ENCODE data around the gene KATNA1.

The KATNA1 gene

DNA sequence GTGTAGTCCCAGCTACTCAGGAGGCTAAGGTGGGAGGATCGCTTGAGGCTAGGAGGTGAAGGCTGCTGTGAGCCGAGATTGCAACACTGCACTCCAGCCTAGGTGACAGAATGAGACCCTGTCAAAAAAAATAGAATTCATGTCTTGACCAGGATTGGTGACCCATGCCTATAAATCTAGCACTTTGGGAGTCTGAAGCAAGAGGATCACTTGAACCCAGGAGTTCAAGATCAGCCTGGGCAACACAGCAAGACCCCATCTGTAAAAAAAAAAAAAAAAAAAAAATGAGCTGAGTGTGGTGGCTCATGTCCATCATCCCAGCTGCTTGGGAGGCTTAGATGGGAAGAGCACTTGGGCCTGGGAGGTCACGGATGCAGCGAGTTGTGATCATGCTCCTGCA, 48.0 kb downstream of the KATNA1 start:
- DNase-seq = no peak

- DNase-seq = no peak
Observed at GRCh38 chr6:149593408-149593807, 55.1 kb downstream of the KATNA1 start.

GRCh38 chr6:149592983-149593382, 55.5 kb downstream of the KATNA1 start:
- DNase-seq = no peak

DNA sequence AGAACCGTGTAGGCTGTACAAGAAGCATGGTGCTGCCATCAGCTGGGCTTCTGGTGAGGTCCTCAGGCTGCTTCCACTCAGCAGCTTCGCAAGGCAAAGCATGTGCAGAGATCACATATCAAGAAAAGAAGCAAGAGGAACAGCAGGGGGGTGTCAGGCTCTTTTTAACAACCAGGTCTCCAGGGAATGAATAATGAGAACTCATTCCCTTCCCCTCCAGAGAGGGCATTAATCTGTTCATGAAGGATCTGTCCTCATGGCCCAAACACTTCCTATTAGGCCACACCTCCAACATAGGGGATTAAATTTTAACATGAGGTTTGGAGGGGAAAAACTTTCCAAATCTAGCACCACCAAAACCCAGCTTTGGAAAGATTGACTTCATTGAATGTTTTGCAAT, 62.4 kb downstream of the KATNA1 start:
- no peak for DNase-seq

GRCh38 chr6:149581349-149581748, 67.2 kb downstream of the KATNA1 start:
- DNase-seq = no peak

DNA sequence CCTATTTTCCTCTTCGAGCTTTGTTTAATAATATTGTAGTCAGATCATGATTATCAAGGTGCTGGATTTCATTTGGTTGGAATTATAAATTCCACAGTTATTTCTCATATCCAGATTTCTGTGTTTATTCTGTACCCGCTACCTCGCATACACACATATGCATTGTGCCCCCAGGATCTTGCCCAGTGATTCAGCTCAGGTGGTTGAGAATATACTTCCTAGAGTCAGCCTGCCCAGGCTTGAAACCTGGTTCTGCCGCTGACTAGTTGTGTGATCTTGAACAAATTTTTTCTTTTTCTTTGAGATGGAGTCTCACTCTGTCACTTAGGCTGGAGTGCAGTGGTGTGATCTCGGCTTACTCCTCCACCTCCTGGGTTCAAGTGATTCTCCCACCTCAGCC, 67.6 kb downstream of the KATNA1 start:
- no peak for DNase-seq

GRCh38 chr6:149567945-149568585, 80.4 kb downstream of the KATNA1 start:
- no peak for DNase-seq

DNA sequence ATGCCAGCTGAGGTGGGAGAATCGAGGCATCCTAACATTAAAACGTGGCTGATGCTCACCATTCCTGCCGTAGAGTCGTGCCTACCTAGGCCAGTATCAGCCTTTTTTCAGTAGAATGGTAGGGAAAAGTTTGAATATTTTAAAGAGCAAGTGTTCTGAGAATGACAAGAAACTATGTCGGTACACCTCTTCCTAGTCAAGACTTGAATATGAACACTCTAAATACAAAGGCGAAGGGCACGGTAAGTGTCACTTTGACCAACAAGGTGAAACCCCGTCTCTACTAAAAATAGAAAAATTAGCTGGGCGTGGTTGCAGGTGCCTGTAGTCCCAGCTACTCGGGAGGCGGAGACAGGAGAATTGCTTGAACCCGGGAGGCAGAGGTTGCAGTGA, 81.3 kb downstream of the KATNA1 start:
- no peak for DNase-seq

GRCh38 chr6:149566410-149567193, 81.9 kb downstream of the KATNA1 start:
- peak; percentile 37 to 50 for DNase-seq

DNA sequence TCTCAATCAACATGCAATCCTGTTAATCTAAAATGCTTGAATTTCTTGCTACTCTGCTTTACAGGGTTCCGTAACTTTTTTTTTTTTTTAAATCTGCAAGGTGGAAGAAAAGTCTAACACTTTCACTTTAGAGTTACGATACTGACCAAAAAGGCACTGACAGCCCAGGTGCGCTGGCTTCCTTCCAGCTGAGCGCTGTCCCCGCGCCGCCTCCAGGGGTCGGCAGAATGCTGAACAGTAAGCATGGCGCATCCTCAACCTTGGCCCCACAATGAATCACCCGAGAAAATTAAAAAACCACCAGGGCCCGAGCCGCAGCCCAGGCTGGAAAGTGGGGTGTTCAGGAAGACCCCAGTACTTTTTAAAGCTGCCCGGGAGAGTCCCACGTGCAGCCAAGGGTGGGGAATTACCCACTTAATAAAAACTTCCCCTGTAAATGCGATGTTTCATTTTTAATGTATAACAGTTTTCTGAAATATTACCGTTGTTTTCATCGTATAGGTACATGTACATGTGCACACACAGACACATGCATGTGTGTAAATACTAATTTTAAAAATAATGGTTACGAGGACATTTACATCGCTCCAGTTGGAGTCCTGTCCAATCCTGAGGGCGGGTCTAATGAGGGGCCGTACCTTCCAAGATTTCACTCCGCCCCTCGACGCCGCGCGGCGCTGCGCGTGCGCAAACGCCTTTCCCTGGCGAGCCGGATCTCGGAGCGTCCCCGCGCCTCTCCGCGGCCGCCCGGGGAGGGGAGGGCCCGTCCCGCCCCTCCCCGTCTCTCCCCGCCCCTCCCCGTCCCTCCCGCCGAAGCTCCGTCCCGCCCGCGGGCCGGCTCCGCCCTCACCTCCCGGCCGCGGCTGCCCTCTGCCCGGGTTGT, 82.7 kb downstream of the KATNA1 start, which contains the start of gene GINM1:
Gene GINM1 (plus strand): TSS at position 849 of the 883 bp plus-strand sequence. CDS start 40 bp downstream, outside the sequence.
- DNase-seq = peak; percentile 80 to 89

- DNase-seq = no peak
Observed at GRCh38 chr6:149563928-149564325, 84.6 kb downstream of the KATNA1 start.

- DNase-seq = no peak
Observed at GRCh38 chr6:149563203-149563927, 85.1 kb downstream of the KATNA1 start.

DNA sequence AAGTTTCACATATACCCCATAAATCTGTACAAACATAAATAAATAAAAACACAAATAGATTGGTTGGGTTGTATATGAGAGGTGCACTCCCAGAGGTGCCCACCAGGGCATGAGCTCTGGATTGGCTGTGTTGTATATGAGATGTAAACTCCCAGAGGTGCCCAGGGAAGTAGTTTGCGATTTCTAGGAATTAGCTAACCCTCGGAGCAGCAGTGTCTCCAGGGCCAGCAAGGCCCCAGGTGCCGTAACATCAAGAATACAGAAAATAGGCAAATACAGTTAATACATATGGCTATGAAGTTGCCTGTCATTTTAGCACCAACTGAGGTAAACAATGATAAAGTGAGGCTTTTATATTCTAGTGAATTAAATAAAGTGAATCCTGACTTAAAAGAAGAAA, 87.8 kb downstream of the KATNA1 start:
- peak in 1 of 2 experiments; percentile 55 for DNase-seq

DNA sequence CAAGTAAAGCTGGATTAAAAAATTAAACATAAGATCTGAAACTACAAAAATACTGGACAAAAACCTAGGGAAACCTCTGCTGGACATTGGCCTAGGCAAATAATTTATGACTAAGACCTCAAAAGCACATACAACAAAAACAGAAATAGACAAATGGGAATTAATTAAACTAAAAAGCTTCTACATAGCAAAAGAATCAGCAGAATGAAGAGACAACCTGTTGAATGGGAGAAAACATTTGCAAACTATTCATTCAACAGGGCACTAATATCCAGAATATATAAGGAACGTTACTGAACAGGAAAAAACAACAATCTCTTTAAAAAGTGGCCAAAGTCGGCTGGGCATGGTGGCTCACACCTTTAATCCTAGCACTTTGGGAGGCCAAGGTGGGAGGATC, 89.1 kb downstream of the KATNA1 start:
- no peak for DNase-seq

GRCh38 chr6:149558029-149558428, 90.5 kb downstream of the KATNA1 start:
- no peak for DNase-seq

DNA sequence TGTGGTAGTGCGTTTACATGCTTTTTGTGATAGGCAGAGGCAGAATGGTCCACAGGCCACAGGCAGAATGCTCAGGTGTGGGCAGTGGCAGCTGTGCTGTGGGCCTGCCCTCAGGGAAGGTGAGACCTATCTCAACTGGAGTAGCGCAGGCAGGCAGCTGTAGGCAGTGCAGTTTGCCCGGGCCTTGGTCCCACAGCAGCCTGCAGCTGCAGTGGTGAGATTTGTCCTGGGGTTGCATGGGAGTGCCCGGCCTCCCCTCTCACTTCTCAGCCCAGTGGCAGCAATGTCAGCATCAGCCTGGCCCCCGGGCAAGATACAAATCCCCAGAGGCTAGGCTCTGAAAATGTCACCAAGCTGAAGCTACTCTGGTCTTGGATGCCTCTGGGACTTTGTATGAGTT, 96.6 kb downstream of the KATNA1 start:
- DNase-seq = no peak

DNA sequence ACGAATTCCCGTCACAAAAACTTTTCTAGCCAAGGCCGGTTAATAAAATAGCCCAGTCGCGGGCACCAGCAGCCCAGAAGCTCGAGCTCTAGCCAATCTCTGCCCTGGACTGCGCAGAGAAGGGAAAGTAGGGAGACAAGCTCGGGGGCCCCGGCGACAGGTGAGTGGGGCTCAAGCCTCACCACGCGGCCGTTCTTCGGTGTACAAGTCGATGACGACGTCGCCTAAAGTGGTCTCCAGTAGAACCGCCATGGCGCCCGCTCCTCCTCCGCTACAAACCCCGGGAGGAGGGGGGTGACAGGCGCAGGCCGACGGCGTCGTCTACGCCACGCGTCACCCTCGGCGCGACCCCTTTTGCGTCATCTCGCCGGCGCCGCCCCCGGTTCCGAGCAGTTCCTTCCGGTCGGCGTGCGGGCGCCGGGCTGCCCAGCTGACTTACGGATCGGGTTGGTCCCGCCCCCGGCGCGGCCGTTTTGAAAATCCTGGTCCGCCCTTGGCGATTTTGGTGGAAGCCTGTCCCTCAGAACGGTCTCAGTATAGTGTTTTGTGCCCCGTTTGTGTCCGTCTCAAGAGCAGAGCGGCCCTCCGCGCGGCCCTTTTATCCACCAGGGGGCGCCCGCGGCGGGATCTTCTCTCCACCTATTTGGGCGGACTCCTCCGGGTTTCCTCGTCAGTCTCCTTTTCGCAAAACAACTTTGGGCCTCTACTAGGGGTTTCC, 102.6 kb downstream of the KATNA1 start, which contains the start of gene PPIL4:
Gene PPIL4 (minus strand): TSS at position 290 of the 718 bp plus-strand sequence. CDS start 38 bp downstream, at position 252.
- peak; percentile 80 to 90 for DNase-seq

DNA sequence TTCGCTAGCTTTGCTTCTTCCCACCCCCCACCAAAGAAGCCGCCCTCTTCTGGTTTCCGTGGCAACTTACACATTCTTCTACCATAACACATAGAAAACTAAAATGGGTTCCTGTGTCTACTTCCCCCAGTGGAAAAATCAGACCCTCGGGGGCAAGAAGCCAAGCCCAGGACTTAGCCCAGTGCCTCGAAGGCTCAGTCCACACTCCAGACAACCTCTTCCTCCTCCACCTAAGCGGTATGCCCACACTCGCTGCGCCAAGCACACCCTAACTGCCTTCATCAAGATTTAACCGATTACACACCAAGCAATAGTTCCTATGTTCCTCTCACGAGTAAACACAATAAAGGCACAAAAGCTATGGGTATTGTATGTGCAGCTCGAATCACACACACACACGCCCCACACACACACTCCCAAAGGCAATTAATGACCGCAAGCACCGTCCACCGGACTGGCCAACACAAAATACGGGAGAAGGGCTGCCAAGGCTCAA, 103.2 kb downstream of the KATNA1 start:
- DNase-seq = peak in 1 of 2 experiments; percentile 18
